Measurements from ENCODE around the gene NCL. TPM values are rescaled to one million over a fixed set of nuclear protein-coding genes. Genes with fewer than 3 reads are reported as not detected.

NCL gene
- total RNA-seq, 1 donor from 2014 or later: 136 TPM

DNA sequence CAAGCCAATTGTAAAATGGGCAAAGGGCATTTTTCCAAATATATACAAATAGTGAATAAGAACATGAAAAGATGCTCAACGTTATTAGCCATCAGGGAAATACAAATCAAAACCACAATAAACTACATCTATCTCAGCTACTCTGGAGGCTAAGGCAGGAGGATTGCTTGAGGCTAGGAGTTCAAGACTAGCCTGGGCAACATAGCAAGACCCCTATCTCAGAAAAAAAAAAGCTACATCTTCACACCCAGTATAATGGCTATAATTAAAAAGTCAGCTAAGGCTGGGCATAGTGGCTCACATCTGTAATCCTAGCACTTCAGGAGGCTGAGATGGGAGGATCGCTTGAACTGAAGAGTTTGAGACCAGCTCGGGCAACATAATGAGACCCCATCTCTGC lies 12.6 kb upstream of the NCL start:
- Histone ChIP-seq H3K9me3 (no peaks in the 10 kb centered on the region), H3K36me3 (no peaks in the 10 kb centered on the region), H3K27me3 (no peaks in the 10 kb centered on the region), H3K27ac (no peak overlapping the region), H3K4me1 (no peaks in the 10 kb centered on the region), H3K4me3 (no peak overlapping the region)
- TF ChIP-seq, protein P1, sequence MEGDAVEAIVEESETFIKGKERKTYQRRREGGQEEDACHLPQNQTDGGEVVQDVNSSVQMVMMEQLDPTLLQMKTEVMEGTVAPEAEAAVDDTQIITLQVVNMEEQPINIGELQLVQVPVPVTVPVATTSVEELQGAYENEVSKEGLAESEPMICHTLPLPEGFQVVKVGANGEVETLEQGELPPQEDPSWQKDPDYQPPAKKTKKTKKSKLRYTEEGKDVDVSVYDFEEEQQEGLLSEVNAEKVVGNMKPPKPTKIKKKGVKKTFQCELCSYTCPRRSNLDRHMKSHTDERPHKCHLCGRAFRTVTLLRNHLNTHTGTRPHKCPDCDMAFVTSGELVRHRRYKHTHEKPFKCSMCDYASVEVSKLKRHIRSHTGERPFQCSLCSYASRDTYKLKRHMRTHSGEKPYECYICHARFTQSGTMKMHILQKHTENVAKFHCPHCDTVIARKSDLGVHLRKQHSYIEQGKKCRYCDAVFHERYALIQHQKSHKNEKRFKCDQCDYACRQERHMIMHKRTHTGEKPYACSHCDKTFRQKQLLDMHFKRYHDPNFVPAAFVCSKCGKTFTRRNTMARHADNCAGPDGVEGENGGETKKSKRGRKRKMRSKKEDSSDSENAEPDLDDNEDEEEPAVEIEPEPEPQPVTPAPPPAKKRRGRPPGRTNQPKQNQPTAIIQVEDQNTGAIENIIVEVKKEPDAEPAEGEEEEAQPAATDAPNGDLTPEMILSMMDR (IDR thresholded peaks at IDR 0.05): no peak
- intact Hi-C loops (cut with DNase I): no loop called here
- no peak for DNase-seq (ENCODE audit: low spot score in 2 of 2)

DNA sequence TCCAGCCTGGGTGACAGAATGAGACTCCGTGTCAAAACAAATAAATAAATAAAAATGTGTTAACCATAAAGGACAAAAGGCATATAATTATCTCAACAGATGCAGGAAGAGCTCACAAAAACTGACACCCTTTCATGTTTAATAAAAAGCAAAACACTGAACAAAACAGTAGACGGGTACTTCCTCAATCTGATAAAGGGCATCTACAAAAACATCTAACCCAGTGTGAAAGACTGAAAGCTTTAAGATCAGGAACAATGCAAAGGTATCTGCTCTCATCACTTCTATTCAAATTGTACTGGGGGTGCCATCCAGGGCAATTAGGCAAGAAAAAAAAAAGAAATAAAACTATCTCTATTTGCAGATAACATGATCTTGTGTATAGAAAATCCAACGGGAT lies 11.7 kb upstream of the NCL start:
- TF ChIP-seq, protein P1 (IDR thresholded peaks at IDR 0.05): no peak
- H3K27ac ChIP-seq: no peak overlapping the region
- no peaks in the 10 kb centered on the region for H3K27me3 ChIP-seq
- no peaks in the 10 kb centered on the region for H3K36me3 ChIP-seq
- H3K4me3 ChIP-seq: no peak overlapping the region
- H3K9me3 ChIP-seq: no peaks in the 10 kb centered on the region
- intact Hi-C loops (cut with DNase I): no loop called here
- no peaks in the 10 kb centered on the region for H3K4me1 ChIP-seq
- no peak for DNase-seq (ENCODE audit: low spot score in 2 of 2)

DNA sequence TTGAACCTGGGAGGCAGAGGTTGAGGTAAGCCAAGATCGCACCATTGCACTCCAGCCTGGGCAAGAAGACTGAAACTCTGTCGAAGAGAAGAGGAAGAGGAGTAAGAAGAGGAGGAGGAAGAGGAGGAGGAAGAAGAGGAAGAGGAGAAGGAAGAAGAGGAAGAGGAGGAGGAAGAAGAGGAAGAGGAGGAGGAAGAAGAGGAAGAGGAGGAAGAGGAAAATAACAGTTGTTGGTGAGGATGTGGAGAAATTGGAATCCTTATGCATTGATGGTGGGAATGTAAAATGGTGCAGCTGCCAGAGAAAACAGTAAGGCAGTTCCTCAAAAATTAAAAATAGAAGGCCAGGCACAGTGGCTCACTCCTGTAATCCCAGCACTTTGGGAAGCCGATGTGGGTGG lies 8.5 kb upstream of the NCL start:
- intact Hi-C loops (cut with DNase I): no loop called here
- H3K4me1 ChIP-seq: no peaks in the 10 kb centered on the region
- no peaks in the 10 kb centered on the region for H3K9me3 ChIP-seq
- no peaks in the 10 kb centered on the region for H3K36me3 ChIP-seq
- no peak overlapping the region for H3K27ac ChIP-seq
- TF ChIP-seq, protein P1 (IDR thresholded peaks at IDR 0.05): no peak
- no peaks in the 10 kb centered on the region for H3K27me3 ChIP-seq
- no peak overlapping the region for H3K4me3 ChIP-seq
- DNase-seq (ENCODE audit: low spot score in 2 of 2): no peak

DNA sequence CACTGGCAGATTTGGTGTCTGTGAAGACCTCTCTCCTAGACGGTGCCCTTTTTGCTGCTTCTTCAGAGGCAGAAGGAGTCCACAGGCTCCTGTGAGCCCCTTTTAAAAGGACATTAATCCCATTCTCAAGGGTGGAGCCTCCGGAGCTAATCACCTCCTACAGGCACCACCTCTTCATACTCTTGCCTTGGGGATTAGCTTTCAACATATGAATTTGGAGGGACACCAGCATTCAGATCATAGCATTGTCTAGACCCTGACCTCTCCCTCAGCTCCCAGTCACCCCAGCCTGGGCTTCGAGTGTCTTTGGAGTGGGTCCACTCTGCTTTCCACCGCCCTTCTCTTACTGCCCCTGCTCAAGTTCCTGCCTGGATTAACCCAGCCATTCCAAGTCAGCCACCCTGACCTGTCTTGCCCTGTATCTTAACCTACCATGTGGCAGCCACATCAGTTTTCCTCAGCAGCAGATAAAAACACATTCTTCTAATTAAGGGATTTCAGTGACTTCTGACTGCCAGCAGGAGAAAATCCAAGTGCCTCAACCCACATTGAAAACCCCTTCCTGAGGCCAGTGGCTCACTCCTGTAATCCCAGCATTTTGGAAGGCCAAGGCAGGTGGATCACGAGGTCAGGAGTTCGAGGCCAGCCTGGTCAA lies 6.1 kb upstream of the NCL start:
- intact Hi-C loops (cut with DNase I): no loop called here
- Histone ChIP-seq H3K4me3 (no peak overlapping the region), H3K36me3 (no peaks in the 10 kb centered on the region), H3K27ac (no peak overlapping the region), H3K4me1 (peaks cover 0 to 4% of the 10 kb centered on the region in 2 donors), H3K9me3 (no peaks in the 10 kb centered on the region), H3K27me3 (no peaks in the 10 kb centered on the region)
- TF ChIP-seq, protein P1 (IDR thresholded peaks at IDR 0.05): no peak
- DNase-seq (ENCODE audit: low spot score in 2 of 2): peak in 1 of 2 donors; percentile 50

- no peak for DNase-seq (ENCODE audit: low spot score in 2 of 2)
- intact Hi-C loops (cut with DNase I): no loop called here
- Histone ChIP-seq H3K4me1 (peaks cover 0 to 5% of the 10 kb centered on the region in 2 donors), H3K27ac (no peak overlapping the region), H3K27me3 (no peaks in the 10 kb centered on the region), H3K36me3 (no peaks in the 10 kb centered on the region), H3K9me3 (no peaks in the 10 kb centered on the region), H3K4me3 (no peak overlapping the region)
- TF ChIP-seq, protein P1 (IDR thresholded peaks at IDR 0.05): no peak
Observed at GRCh38 chr2:231469583-231469950, 5.3 kb upstream of the NCL start.

Data from ascending aorta (tissue), 2 donors.